ENCODE data around the gene SLC17A7. TPM values are rescaled to one million over a fixed set of nuclear protein-coding genes. Genes with fewer than 3 reads are reported as not detected.

SLC17A7 gene
- total and polyA plus RNA-seq, 2 donors (not counting 1 experiment from before 2014, with no cell fraction given): 0.60 to 0.89 TPM

GRCh38 chr19:49437231-49437630 lies 4.1 kb downstream of the SLC17A7 start:
- DNase-seq (no peak), ATAC-seq (ENCODE audit: low read depth) (no peak)
- Mint-ChIP-seq H3K4me3 (no peak overlapping the region), H3K27me3 (peaks cover 84% of the 10 kb centered on the region), H3K9me3 (ENCODE audit: insufficient read depth) (no peaks in the 10 kb centered on the region), H3K4me1 (peaks cover 46% of the 10 kb centered on the region), H3K27ac (no peak overlapping the region)
- no peaks in the 10 kb centered on the region for H3K79me2 ChIP-seq (ENCODE audit: control insufficient read depth, insufficient read depth, low read length)
- TF ChIP-seq EZH2 (IDR thresholded peaks at IDR 0.05; ENCODE audit: borderline replicate concordance, insufficient read depth, low read depth, low read length, poor library complexity, severe bottlenecking): no peak
- no peak for TF ChIP-seq CTCF (IDR thresholded peaks at IDR 0.05)
- 19% methylated on average over 8 of the region's 8 CpGs for WGBS (ENCODE audit: insufficient coverage)
- no peak overlapping the region for H2AFZ ChIP-seq (ENCODE audit: insufficient read depth, low read depth, low read length, poor library complexity, severe bottlenecking)
- no peak overlapping the region for H3K27ac ChIP-seq (ENCODE audit: low read length in 2 of 2)
- peaks cover 0 to 50% (median 1%) of the 10 kb centered on the region in 3 donors for H3K9me3 ChIP-seq (ENCODE audit: control extremely low read depth in 1 of 3, control insufficient read depth in 2 of 3, insufficient read depth in 1 of 3, low read length in 2 of 3)
- H3K36me3 ChIP-seq (replicated peaks in 1 of 2; ENCODE audit: control extremely low read depth in 1 of 2, control insufficient read depth in 1 of 2, extremely low read depth in 1 of 2, insufficient read depth in 2 of 2, low read length in 1 of 2): no peaks in the 10 kb centered on the region
- intact Hi-C loops (cut with micrococcal nuclease): no loop called here
- CTCF ChIA-PET: interaction anchor here (1.3 kb wide), 1 partner anchor 14 kb away, joined by 3 read pairs; the partner anchor contains the start of gene PIH1D1
- peaks cover 43 to 47% of the 10 kb centered on the region in 2 donors for H3K4me1 ChIP-seq (ENCODE audit: control insufficient read depth in 2 of 2, insufficient read depth in 2 of 2, low read length in 2 of 2)
- no peaks in the 10 kb centered on the region for H4K20me1 ChIP-seq (ENCODE audit: control insufficient read depth, insufficient read depth, low read length, poor library complexity, severe bottlenecking)
- H3K27me3 ChIP-seq (replicated peaks in 1 of 4; ENCODE audit: control extremely low read depth in 1 of 4, control insufficient read depth in 3 of 4, insufficient read depth in 4 of 4, low read length in 3 of 4): peaks cover 2 to 97% (median 73%) of the 10 kb centered on the region in 4 experiments
- no peak overlapping the region for H3K9ac ChIP-seq (ENCODE audit: low read length)
- H3K4me2 ChIP-seq (replicated peaks; ENCODE audit: low read depth, low read length, poor library complexity, severe bottlenecking): no peak overlapping the region
- POLR2A ChIA-PET: no interaction called here
- H3K4me3 ChIP-seq (ENCODE audit: control extremely low read depth in 1 of 5, extremely low read depth in 1 of 5, insufficient read depth in 1 of 5, low read depth in 2 of 5, low read length in 4 of 5): no peak overlapping the region

GRCh38 chr19:49436381-49437017 lies 4.8 kb downstream of the SLC17A7 start:
- peaks cover 2 to 97% (median 70%) of the 10 kb centered on the region in 4 experiments for H3K27me3 ChIP-seq (replicated peaks in 1 of 4; ENCODE audit: control extremely low read depth in 1 of 4, control insufficient read depth in 3 of 4, insufficient read depth in 4 of 4, low read length in 3 of 4)
- H3K27me3 Mint-ChIP-seq: peaks cover 81% of the 10 kb centered on the region
- H3K4me3 ChIP-seq (ENCODE audit: control extremely low read depth in 1 of 5, extremely low read depth in 1 of 5, insufficient read depth in 1 of 5, low read depth in 2 of 5, low read length in 4 of 5): no peak overlapping the region
- peaks cover 0 to 52% (median 4%) of the 10 kb centered on the region in 3 donors for H3K9me3 ChIP-seq (ENCODE audit: control extremely low read depth in 1 of 3, control insufficient read depth in 2 of 3, insufficient read depth in 1 of 3, low read length in 2 of 3)
- H3K4me2 ChIP-seq (replicated peaks; ENCODE audit: low read depth, low read length, poor library complexity, severe bottlenecking): peak overlapping the region; percentile 24
- ATAC-seq (ENCODE audit: low read depth) (peak; percentile 32), DNase-seq (peak; percentile 73)
- no peak overlapping the region for H2AFZ ChIP-seq (ENCODE audit: insufficient read depth, low read depth, low read length, poor library complexity, severe bottlenecking)
- WGBS (ENCODE audit: insufficient coverage): 19% methylated on average over 40 of the region's 42 CpGs
- no peak overlapping the region for H3K27ac ChIP-seq (ENCODE audit: low read length in 2 of 2)
- POLR2A ChIA-PET: interaction anchor here (1.0 kb wide), 1 partner anchor 110 kb away, joined by 3 read pairs; no protein-coding TSS in a partner anchor
- TF ChIP-seq EZH2 (IDR thresholded peaks at IDR 0.05; ENCODE audit: borderline replicate concordance, insufficient read depth, low read depth, low read length, poor library complexity, severe bottlenecking): no peak
- TF ChIP-seq CTCF (IDR thresholded peaks at IDR 0.05): no peak
- CTCF ChIA-PET: interaction anchor here (1.2 to 1.5 kb wide), 3 partner anchors 11 to 45 kb away, joined by 3 to 5 read pairs (median 3); partner anchors contain the start of genes GFY and PIH1D1
- no peaks in the 10 kb centered on the region for H3K79me2 ChIP-seq (ENCODE audit: control insufficient read depth, insufficient read depth, low read length)
- H3K4me1 Mint-ChIP-seq: peaks cover 42% of the 10 kb centered on the region
- no peaks in the 10 kb centered on the region for H3K36me3 ChIP-seq (replicated peaks in 1 of 2; ENCODE audit: control extremely low read depth in 1 of 2, control insufficient read depth in 1 of 2, extremely low read depth in 1 of 2, insufficient read depth in 2 of 2, low read length in 1 of 2)
- no peak overlapping the region for H3K27ac Mint-ChIP-seq
- H3K9ac ChIP-seq (ENCODE audit: low read length): no peak overlapping the region
- no peaks in the 10 kb centered on the region for H4K20me1 ChIP-seq (ENCODE audit: control insufficient read depth, insufficient read depth, low read length, poor library complexity, severe bottlenecking)
- no peaks in the 10 kb centered on the region for H3K9me3 Mint-ChIP-seq (ENCODE audit: insufficient read depth)
- intact Hi-C loops (cut with micrococcal nuclease): no loop called here
- no peak overlapping the region for H3K4me3 Mint-ChIP-seq
- peaks cover 43 to 44% of the 10 kb centered on the region in 2 donors for H3K4me1 ChIP-seq (ENCODE audit: control insufficient read depth in 2 of 2, insufficient read depth in 2 of 2, low read length in 2 of 2)
